Trophoblast cell (in vitro differentiated cells and primary cell): ENCODE results near the gene DNAH3.

Source experiments
- DNase-seq, 2 donors: peaks; one replicate each; pipeline ENCODE4 v3.0.0-alpha.2; 2016
- H2AFZ ChIP-seq: 2 replicates; pipeline ENCODE4 v1.6.1; 2013; ENCODE audit warnings: low read length, moderate library complexity, mild to moderate bottlenecking; ENCODE audit not compliant: insufficient read depth, poor library complexity
- H2AK5ac ChIP-seq: 2 replicates; pipeline ENCODE4 v1.6.1; 2013; ENCODE audit warnings: mild to moderate bottlenecking, low read length
- H2BK120ac ChIP-seq: 2 replicates; pipeline ENCODE4 v1.6.1; 2013; ENCODE audit warnings: low read length, mild to moderate bottlenecking, moderate library complexity; ENCODE audit not compliant: insufficient read depth, poor library complexity
- H2BK12ac ChIP-seq: 2 replicates; pipeline ENCODE4 v1.6.1; 2013; ENCODE audit warnings: mild to moderate bottlenecking, low read length, moderate library complexity
- H2BK5ac ChIP-seq: 2 replicates; pipeline ENCODE4 v1.6.1; 2013; ENCODE audit warnings: low read length, low read depth, moderate library complexity, mild to moderate bottlenecking; ENCODE audit not compliant: poor library complexity
- H3K14ac ChIP-seq: 2 replicates; pipeline ENCODE4 v1.6.1; 2013; ENCODE audit warnings: mild to moderate bottlenecking, low read length
- H3K18ac ChIP-seq: 2 replicates; pipeline ENCODE4 v1.6.1; 2013; ENCODE audit warnings: mild to moderate bottlenecking, low read length
- H3K23ac ChIP-seq: 2 replicates; pipeline ENCODE4 v1.6.1; 2013; ENCODE audit warnings: low read length
- H3K27ac ChIP-seq: 2 replicates; pipeline ENCODE4 v1.5.1; 2013; ENCODE audit warnings: low read depth, mild to moderate bottlenecking, inconsistent platforms, low read length, moderate library complexity
- H3K27me3 ChIP-seq: 2 replicates; pipeline ENCODE4 v1.6.1; 2013; ENCODE audit warnings: inconsistent platforms, mild to moderate bottlenecking, low read length, moderate library complexity; ENCODE audit not compliant: insufficient read depth
- H3K36me3 ChIP-seq, 2 experiments: 1 replicate in 1 of 2; 2 replicates in 1 of 2; pipeline ENCODE4 v1.6.1; 2013; ENCODE audit warnings: low read length in 2 of 2, mild to moderate bottlenecking in 2 of 2, moderate library complexity in 1 of 2; ENCODE audit not compliant: insufficient read depth in 2 of 2, control insufficient read depth in 1 of 2
- H3K4ac ChIP-seq: 2 replicates; pipeline ENCODE4 v1.6.1; 2013; ENCODE audit warnings: low read depth, mild to moderate bottlenecking, low read length, moderate library complexity
- H3K4me1 ChIP-seq, 2 experiments: 1 replicate in 1 of 2; 2 replicates in 1 of 2; pipeline ENCODE4 v1.6.1; 2013; ENCODE audit warnings: low read length in 2 of 2, mild to moderate bottlenecking in 2 of 2, moderate library complexity in 1 of 2; ENCODE audit not compliant: insufficient read depth in 2 of 2, control insufficient read depth in 1 of 2
- H3K4me2 ChIP-seq: 2 replicates; pipeline ENCODE4 v1.6.1; 2013; ENCODE audit warnings: inconsistent platforms, mild to moderate bottlenecking, low read length, moderate library complexity
- H3K4me3 ChIP-seq: 2 replicates; pipeline ENCODE4 v1.5.1; 2013; ENCODE audit warnings: mild to moderate bottlenecking, low read depth, low read length, inconsistent platforms
- H3K79me1 ChIP-seq: one replicate; pipeline ENCODE4 v1.6.1; 2013; ENCODE audit warnings: low read length
- H3K79me2 ChIP-seq: 2 replicates; pipeline ENCODE4 v1.6.1; 2013; ENCODE audit warnings: low read length, mild to moderate bottlenecking; ENCODE audit not compliant: control insufficient read depth, insufficient read depth, poor library complexity
- H3K9ac ChIP-seq: 2 replicates; pipeline ENCODE4 v1.6.1; 2013; ENCODE audit warnings: mild to moderate bottlenecking, low read length
- H3K9me3 ChIP-seq: 2 replicates; pipeline ENCODE4 v1.6.1; 2013; ENCODE audit warnings: low read depth, mild to moderate bottlenecking, control low read depth, inconsistent platforms, low read length; ENCODE audit not compliant: insufficient read depth
- H4K12ac ChIP-seq: 2 replicates; pipeline ENCODE4 v1.6.1; 2013; ENCODE audit warnings: low read depth, mild to moderate bottlenecking, low read length, moderate library complexity
- H4K8ac ChIP-seq: 2 replicates; pipeline ENCODE4 v1.6.1; 2013; ENCODE audit warnings: low read depth, mild to moderate bottlenecking, low read length, moderate library complexity
- H4K91ac ChIP-seq: one replicate; pipeline ENCODE4 v1.6.1; 2013; ENCODE audit warnings: low read depth, mild to moderate bottlenecking, low read length, moderate library complexity
- WGBS: extraction: QIAGEN DNeasy Blood & Tissue Kit; methylation state at CpG from one replicate; pipeline ENCODE4 v1.1.7; 2013; ENCODE audit warnings: missing lambda C conversion rate; ENCODE audit not compliant: insufficient read length, insufficient coverage; ENCODE audit errors: extremely low coverage; 5-methylcytosine and 5-hydroxymethylcytosine counted together

The DNAH3 gene

DNA sequence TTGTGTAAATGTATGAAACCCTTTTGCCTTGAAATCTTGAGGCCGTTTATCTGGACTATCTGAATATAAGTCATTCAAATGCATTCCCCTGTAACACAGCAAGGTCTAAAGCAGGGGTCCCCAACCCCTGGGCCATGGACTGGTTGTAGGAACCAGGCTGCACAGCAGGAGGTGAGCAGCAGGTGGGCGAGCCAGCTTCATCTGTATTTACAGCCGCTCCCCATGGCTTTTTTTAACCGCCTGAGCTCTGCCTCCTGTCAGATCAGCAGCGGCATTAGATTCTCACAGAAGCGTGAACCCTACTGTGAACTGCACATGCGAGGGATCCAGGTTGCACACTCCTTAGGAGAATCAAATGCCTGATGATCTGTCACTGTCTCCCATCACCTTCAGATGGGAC lies 24.1 kb downstream of the DNAH3 start:
- no peak for DNase-seq
- Histone ChIP-seq H4K91ac (no peak overlapping the region), H3K9me3 (peaks cover 1% of the 10 kb centered on the region), H4K8ac (no peak overlapping the region), H3K4me3 (no peak overlapping the region), H3K4ac (no peak overlapping the region), H3K79me2 (no peaks in the 10 kb centered on the region), H2AFZ (no peak overlapping the region), H3K23ac (no peak overlapping the region), H3K4me2 (no peak overlapping the region), H2AK5ac (no peak overlapping the region), H3K27me3 (peaks cover 2% of the 10 kb centered on the region), H3K79me1 (no peaks in the 10 kb centered on the region), H2BK5ac (no peak overlapping the region), H4K12ac (no peak overlapping the region), H3K36me3 (no peaks in the 10 kb centered on the region), H3K9ac (no peak overlapping the region), H2BK120ac (no peak overlapping the region), H3K27ac (no peak overlapping the region), H3K18ac (no peak overlapping the region), H3K14ac (no peak overlapping the region), H2BK12ac (no peak overlapping the region), H3K4me1 (no peaks in the 10 kb centered on the region)
- no CpG with 5 or more reads among the region's 7 CpGs for WGBS

DNA sequence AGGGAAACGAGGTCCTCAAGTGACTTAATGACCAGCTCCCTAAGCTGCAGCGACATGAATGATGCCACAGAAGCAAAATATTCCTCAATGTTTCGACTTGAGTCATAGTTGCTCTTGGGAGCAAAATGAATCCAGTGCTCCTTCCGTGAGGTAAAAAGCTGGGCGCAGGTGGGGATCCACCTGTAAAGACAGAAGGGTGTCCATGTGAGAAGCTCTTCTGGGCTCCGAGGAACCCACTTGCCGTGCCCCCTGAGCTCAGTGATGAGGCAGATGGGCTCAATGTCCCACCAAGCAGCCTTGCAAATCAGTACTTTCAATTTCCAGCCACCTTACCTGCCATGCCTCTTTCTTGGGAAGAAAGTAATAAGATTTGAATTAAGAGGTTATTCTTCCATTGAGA lies 25.5 kb downstream of the DNAH3 start:
- no peak overlapping the region for H4K91ac ChIP-seq
- H4K8ac ChIP-seq: no peak overlapping the region
- H3K18ac ChIP-seq: no peak overlapping the region
- H3K14ac ChIP-seq: no peak overlapping the region
- peaks cover 1% of the 10 kb centered on the region for H3K9me3 ChIP-seq
- H3K4me1 ChIP-seq: no peaks in the 10 kb centered on the region
- H2BK120ac ChIP-seq: no peak overlapping the region
- no peaks in the 10 kb centered on the region for H3K79me1 ChIP-seq
- H4K12ac ChIP-seq: no peak overlapping the region
- H3K36me3 ChIP-seq: no peaks in the 10 kb centered on the region
- H3K27me3 ChIP-seq: peaks cover 2% of the 10 kb centered on the region
- no peak overlapping the region for H3K4me2 ChIP-seq
- H3K27ac ChIP-seq: no peak overlapping the region
- no CpG with 5 or more reads among the region's 7 CpGs for WGBS
- no peak overlapping the region for H3K9ac ChIP-seq
- no peak overlapping the region for H2AFZ ChIP-seq
- no peak overlapping the region for H2BK12ac ChIP-seq
- H3K4me3 ChIP-seq: no peak overlapping the region
- no peak for DNase-seq
- no peak overlapping the region for H3K23ac ChIP-seq
- H3K79me2 ChIP-seq: no peaks in the 10 kb centered on the region
- no peak overlapping the region for H2AK5ac ChIP-seq
- no peak overlapping the region for H3K4ac ChIP-seq
- no peak overlapping the region for H2BK5ac ChIP-seq

DNA sequence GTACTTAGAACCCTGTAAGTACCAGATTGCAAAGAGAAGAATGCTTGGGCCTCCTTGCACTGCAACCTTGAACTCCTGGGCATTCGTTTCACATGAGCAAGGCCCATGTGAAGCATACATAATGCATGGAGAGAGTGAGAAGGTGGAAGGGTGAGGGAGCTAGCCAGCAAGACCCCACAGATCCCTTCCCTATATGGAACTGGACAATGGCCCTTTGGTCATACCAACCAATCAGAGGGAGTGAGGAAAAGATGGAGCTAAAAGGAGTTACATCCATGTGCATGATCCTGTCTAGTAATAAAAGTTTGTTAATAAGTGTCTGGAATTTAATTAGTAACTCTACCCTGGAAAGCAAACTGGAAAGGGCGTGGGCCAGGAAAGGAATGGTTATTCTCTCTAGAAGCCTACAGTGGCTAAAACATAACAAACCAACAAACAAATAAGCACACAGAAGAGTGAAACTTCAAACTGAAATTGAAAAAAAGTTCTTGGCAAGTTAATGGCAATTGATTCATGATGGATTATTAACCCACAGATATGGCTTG lies 29.6 kb downstream of the DNAH3 start:
- H4K8ac ChIP-seq: no peak overlapping the region

DNA sequence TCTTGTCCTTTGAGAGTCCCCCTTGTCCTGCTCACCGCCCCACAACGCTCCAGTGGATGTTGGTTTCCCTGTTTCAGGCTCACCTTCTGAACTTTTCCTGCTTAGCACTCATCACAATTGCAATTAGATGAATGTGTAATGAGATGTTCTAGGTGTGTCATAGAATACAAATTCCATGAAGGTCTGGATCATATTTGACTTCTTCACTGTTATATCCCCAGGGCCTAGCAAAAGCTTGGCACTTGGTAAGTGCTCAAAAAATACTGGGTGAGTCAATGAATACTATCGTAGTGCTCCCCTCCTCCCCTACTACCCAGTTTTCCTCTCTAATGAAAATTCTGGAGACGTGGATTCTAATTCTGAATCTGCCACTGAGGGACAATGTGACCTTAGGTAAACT lies 33.1 kb downstream of the DNAH3 start:
- Histone ChIP-seq H2AFZ (no peak overlapping the region), H3K79me2 (no peaks in the 10 kb centered on the region), H3K4me1 (no peaks in the 10 kb centered on the region), H4K91ac (no peak overlapping the region), H3K9me3 (no peaks in the 10 kb centered on the region), H3K23ac (no peak overlapping the region), H3K27ac (no peak overlapping the region), H2AK5ac (no peak overlapping the region), H3K4me3 (no peak overlapping the region), H3K36me3 (no peaks in the 10 kb centered on the region), H2BK120ac (no peak overlapping the region), H3K4ac (no peak overlapping the region), H3K9ac (no peak overlapping the region), H4K8ac (no peak overlapping the region), H3K18ac (no peak overlapping the region), H4K12ac (no peak overlapping the region), H3K14ac (no peak overlapping the region), H3K79me1 (no peaks in the 10 kb centered on the region), H2BK5ac (no peak overlapping the region), H3K4me2 (no peak overlapping the region), H3K27me3 (no peaks in the 10 kb centered on the region), H2BK12ac (no peak overlapping the region)
- WGBS: no CpG with 5 or more reads among the region's 4 CpGs
- no peak for DNase-seq

More for the DNA sequence above, 29.6 kb downstream of the DNAH3 start:
- WGBS: no CpG with 5 or more reads among the region's 2 CpGs
- H3K79me2 ChIP-seq: no peaks in the 10 kb centered on the region
- no peak overlapping the region for H4K91ac ChIP-seq
- no peak for DNase-seq
- no peaks in the 10 kb centered on the region for H3K4me1 ChIP-seq
- H3K18ac ChIP-seq: no peak overlapping the region
- H3K4me3 ChIP-seq: no peak overlapping the region
- no peaks in the 10 kb centered on the region for H3K36me3 ChIP-seq
- H3K23ac ChIP-seq: no peak overlapping the region
- no peak overlapping the region for H2BK120ac ChIP-seq
- no peak overlapping the region for H3K14ac ChIP-seq
- no peak overlapping the region for H4K12ac ChIP-seq
- H2BK12ac ChIP-seq: no peak overlapping the region
- no peaks in the 10 kb centered on the region for H3K27me3 ChIP-seq
- no peak overlapping the region for H3K9ac ChIP-seq
- H2AFZ ChIP-seq: no peak overlapping the region
- H3K4ac ChIP-seq: no peak overlapping the region
- no peak overlapping the region for H3K27ac ChIP-seq
- H3K79me1 ChIP-seq: no peaks in the 10 kb centered on the region
- no peak overlapping the region for H2BK5ac ChIP-seq
- H3K4me2 ChIP-seq: no peak overlapping the region
- no peaks in the 10 kb centered on the region for H3K9me3 ChIP-seq
- H2AK5ac ChIP-seq: no peak overlapping the region
